ENCODE results near the gene RC3H1. TPM values are rescaled to one million over a fixed set of nuclear protein-coding genes. Genes with fewer than 3 reads are reported as not detected.

Gene RC3H1
- total RNA-seq, 2 donors from 2014 or later, result 25.3 to 41.5 TPM

DNA sequence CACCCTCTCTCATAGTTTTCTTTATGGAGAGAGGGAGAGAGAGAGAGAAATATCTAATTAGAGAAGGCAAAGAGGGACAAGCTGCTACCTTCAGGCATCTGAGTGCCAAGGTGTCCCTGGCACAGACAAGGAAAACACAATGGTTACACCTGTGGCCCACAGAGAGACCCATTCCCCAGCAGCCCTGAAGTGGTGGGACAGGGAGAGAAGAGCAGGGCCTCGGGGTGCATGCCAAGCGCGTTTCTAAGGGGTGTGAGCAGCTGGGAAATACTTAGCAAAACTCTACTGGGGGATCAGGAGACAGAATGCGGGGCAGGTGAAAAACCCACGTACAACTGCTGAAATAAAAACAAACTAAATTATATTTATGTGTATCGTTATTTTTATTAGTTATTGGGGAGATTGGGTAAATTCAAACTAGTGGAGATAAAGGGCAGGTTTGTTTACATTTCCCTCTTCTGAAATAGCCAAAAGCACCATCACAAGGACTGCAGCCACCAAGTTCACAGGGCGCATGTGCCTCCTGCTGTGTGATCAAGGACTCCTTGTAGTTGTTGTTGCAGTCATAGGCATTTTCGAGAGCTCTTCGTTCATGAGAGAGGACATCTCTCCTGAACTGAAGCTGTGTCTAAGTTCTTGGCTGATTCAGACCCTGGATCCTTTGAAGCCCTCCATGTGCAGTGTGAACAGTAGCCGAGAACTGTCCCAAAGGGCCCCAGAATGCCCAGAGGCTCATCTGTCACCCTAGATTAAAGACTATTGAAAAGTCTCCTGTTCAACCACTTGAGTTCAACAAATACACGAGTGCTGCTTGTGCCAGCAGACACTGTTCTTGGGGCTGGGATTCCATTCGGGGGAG, 104.3 kb downstream of the RC3H1 start:
- ATAC-seq (ENCODE audit: insufficient number of reproducible peaks, low FRiP score, low read depth) (no peak), DNase-seq (ENCODE audit: low spot score) (no peak)
- no peak overlapping the region for H3K27ac ChIP-seq
- no peaks in the 10 kb centered on the region for H3K9me3 ChIP-seq
- H3K4me1 ChIP-seq (ENCODE audit: control insufficient read depth in 1 of 2, low read depth in 2 of 2), result no peaks in the 10 kb centered on the region
- TF ChIP-seq, protein P1, sequence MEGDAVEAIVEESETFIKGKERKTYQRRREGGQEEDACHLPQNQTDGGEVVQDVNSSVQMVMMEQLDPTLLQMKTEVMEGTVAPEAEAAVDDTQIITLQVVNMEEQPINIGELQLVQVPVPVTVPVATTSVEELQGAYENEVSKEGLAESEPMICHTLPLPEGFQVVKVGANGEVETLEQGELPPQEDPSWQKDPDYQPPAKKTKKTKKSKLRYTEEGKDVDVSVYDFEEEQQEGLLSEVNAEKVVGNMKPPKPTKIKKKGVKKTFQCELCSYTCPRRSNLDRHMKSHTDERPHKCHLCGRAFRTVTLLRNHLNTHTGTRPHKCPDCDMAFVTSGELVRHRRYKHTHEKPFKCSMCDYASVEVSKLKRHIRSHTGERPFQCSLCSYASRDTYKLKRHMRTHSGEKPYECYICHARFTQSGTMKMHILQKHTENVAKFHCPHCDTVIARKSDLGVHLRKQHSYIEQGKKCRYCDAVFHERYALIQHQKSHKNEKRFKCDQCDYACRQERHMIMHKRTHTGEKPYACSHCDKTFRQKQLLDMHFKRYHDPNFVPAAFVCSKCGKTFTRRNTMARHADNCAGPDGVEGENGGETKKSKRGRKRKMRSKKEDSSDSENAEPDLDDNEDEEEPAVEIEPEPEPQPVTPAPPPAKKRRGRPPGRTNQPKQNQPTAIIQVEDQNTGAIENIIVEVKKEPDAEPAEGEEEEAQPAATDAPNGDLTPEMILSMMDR (IDR thresholded peaks at IDR 0.05), result no peak
- H3K36me3 ChIP-seq, result no peaks in the 10 kb centered on the region
- no peak overlapping the region for H3K4me3 ChIP-seq
- H3K27me3 ChIP-seq (replicated peaks; ENCODE audit: insufficient read depth), result no peaks in the 10 kb centered on the region

DNA sequence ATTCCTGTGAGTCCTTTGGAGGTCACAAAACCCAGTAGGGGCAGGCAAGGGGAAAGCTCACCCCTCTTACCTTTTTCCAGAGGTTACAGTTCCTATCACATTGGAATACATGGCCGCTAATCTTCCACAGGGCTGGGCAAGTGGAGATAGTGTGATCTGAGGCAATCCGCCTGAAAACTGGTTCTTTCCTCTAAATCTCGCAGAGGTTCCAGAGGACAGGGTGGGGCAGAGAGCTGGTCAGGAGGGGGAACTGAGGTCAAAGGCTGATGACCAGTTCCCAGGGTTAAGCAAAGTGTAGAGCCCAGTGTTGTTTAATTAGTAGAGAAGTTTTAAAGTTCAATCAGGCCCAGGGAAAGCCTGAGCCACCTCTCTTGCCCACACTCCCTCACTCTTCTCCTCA, 105.0 kb downstream of the RC3H1 start, which contains the start of gene SERPINC1:
Gene SERPINC1, minus strand, starts transcription at position 179 of the 400 bp plus-strand sequence. Its CDS starts 68 bp downstream, at position 111.
- DNase-seq (ENCODE audit: low spot score) (no peak), ATAC-seq (ENCODE audit: insufficient number of reproducible peaks, low FRiP score, low read depth) (no peak)
- Histone ChIP-seq H3K36me3 (no peaks in the 10 kb centered on the region), H3K9me3 (no peaks in the 10 kb centered on the region), H3K27ac (no peak within 1 kb of the TSS), H3K4me1 (ENCODE audit: control insufficient read depth in 1 of 2, low read depth in 2 of 2) (no peaks in the 10 kb centered on the region), H3K4me3 (no peak within 1 kb of the TSS), H3K27me3 (replicated peaks; ENCODE audit: insufficient read depth) (no peaks in the 10 kb centered on the region)
- TF ChIP-seq, protein P1 (IDR thresholded peaks at IDR 0.05), result no peak

DNA sequence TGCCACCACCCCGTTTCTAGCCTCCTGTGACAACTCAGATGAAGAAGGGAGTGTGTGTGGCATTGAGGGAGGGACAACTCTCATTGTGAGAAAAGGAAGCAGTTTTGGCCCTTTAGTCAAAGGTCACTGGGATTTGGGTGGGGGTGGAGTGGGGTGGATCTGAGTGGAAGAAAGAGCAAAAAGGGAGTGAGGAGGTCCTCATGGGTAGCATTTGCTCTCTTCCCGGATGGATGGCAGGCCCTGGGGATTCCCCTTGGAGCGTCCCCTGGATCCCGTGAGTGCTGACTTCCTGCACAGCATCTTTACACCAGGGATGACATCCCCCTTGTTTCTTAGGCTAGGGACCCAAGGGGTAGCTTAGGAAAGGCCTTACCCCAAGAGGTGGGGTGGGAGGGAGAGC, 105.5 kb downstream of the RC3H1 start:
- ATAC-seq (ENCODE audit: insufficient number of reproducible peaks, low FRiP score, low read depth), result no peak
- TF ChIP-seq, protein P1 (IDR thresholded peaks at IDR 0.05), result no peak
- H3K27me3 ChIP-seq (replicated peaks; ENCODE audit: insufficient read depth), result no peaks in the 10 kb centered on the region
- no peak overlapping the region for H3K4me3 ChIP-seq
- DNase-seq (ENCODE audit: low spot score), result no peak
- H3K9me3 ChIP-seq, result no peaks in the 10 kb centered on the region
- no peaks in the 10 kb centered on the region for H3K36me3 ChIP-seq
- H3K4me1 ChIP-seq (ENCODE audit: control insufficient read depth in 1 of 2, low read depth in 2 of 2), result no peaks in the 10 kb centered on the region
- no peak overlapping the region for H3K27ac ChIP-seq

- no peak overlapping the region for H3K4me3 ChIP-seq
- ATAC-seq (ENCODE audit: insufficient number of reproducible peaks, low FRiP score, low read depth), result no peak
- H3K4me1 ChIP-seq (ENCODE audit: control insufficient read depth in 1 of 2, low read depth in 2 of 2), result no peaks in the 10 kb centered on the region
- TF ChIP-seq, protein P1 (IDR thresholded peaks at IDR 0.05), result no peak
- H3K27me3 ChIP-seq (replicated peaks; ENCODE audit: insufficient read depth), result no peaks in the 10 kb centered on the region
- H3K36me3 ChIP-seq, result no peaks in the 10 kb centered on the region
- no peaks in the 10 kb centered on the region for H3K9me3 ChIP-seq
- no peak overlapping the region for H3K27ac ChIP-seq
- DNase-seq (ENCODE audit: low spot score), result no peak
These were observed 106.6 kb downstream of the RC3H1 start for GRCh38 chr1:173915596-173915995.

DNA sequence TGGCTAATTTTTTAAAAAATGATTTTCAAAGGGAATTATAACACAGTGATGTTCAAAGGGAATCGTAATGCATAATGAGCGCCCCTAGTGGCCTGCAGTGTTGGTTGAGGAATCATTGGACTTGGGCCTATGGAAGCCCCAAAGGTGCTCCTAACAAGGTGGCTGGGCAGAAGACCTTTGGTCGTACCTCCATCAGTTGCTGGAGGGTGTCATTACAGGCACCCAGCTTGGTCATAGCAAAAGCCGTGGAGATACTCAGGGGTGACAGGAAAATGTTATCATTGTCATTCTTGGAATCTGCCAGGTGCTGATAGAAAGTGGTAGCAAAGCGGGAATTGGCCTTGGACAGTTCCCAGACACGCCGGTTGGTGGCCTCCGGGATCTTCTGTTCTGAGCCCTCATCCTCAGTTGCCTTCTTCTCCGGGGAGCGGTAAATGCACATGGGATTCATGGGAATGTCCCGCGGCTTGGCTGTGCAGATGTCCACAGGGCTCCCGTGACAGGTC, 107.7 kb downstream of the RC3H1 start:
- ATAC-seq (ENCODE audit: insufficient number of reproducible peaks, low FRiP score, low read depth), result no peak
- H3K9me3 ChIP-seq, result no peaks in the 10 kb centered on the region
- no peaks in the 10 kb centered on the region for H3K36me3 ChIP-seq
- no peaks in the 10 kb centered on the region for H3K4me1 ChIP-seq (ENCODE audit: control insufficient read depth in 1 of 2, low read depth in 2 of 2)
- no peak overlapping the region for H3K27ac ChIP-seq
- TF ChIP-seq, protein P1 (IDR thresholded peaks at IDR 0.05), result no peak
- H3K27me3 ChIP-seq (replicated peaks; ENCODE audit: insufficient read depth), result no peaks in the 10 kb centered on the region
- H3K4me3 ChIP-seq, result no peak overlapping the region
- DNase-seq (ENCODE audit: low spot score), result no peak

All from thoracic aorta (tissue), 2 donors.